GM19452 (cell line): Measurements from ENCODE around the gene JPT2.
"Not testable (repeated sequence)": the region's sequence is repeated elsewhere in the genome, so short reads cannot be mapped to it uniquely, and the experiment has no call there.

Experiments used
- ATAC-seq: cut with Tn5 transposase; IDR thresholded peaks from one replicate; pipeline ENCODE4 v1.9.1; 2021; ENCODE audit not compliant: unreplicated experiment

Gene JPT2

DNA sequence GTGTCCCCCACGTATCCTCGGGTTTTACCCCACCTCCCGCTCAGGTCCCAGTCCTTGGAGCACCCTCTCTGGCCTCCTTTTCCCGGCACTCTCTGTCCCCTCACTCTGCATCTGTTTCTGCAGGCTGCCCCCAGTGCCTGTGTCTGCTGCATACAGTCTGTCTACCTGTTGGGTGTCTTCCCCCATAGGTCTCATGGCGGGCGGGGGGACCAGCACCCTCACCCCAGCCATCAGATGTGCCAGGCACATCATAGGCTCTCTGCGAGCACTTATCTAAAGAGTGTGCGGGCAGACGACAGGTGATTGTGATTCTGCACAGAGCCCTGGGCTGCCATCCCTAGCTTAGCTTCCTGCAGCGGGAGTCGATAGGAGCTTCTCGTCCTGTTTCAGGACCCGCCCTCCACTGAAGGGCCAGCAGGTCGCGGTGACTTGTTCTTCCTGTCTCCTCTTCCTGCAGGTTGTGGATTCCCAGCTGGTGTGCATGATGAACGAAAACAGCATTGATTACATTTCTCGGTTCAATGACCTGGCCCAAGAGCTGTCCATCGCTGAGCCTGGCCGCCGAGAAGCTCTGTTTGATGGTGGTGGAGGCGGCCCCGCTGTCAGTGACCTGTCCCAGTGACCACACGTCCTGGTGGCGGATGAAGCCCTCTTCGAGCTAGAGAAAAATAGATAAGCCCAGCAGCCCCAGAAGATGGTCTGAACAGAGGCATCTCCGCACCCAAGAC lies 4.5 kb upstream of the JPT2 start:
- no peak for ATAC-seq

DNA sequence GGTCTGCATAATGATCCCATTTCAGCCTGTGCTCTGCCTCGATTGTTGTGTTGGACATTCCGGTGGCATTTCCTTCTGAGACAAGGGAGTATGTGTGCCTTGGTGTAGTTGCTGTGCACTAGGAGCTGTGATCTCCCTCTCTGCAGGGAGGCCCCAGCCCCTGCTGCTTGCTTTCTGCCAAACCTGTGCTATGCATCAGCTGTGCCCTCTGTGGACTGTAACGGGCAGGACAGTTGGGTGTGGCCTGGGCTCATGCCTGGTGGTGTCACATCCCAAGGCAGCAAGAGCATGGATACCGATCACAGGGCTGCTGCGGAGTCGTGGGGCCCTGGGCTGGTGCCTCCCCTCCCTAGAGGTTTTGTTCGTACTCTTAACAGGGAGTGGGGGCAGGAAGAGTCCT lies 3.8 kb upstream of the JPT2 start:
- no peak for ATAC-seq

DNA sequence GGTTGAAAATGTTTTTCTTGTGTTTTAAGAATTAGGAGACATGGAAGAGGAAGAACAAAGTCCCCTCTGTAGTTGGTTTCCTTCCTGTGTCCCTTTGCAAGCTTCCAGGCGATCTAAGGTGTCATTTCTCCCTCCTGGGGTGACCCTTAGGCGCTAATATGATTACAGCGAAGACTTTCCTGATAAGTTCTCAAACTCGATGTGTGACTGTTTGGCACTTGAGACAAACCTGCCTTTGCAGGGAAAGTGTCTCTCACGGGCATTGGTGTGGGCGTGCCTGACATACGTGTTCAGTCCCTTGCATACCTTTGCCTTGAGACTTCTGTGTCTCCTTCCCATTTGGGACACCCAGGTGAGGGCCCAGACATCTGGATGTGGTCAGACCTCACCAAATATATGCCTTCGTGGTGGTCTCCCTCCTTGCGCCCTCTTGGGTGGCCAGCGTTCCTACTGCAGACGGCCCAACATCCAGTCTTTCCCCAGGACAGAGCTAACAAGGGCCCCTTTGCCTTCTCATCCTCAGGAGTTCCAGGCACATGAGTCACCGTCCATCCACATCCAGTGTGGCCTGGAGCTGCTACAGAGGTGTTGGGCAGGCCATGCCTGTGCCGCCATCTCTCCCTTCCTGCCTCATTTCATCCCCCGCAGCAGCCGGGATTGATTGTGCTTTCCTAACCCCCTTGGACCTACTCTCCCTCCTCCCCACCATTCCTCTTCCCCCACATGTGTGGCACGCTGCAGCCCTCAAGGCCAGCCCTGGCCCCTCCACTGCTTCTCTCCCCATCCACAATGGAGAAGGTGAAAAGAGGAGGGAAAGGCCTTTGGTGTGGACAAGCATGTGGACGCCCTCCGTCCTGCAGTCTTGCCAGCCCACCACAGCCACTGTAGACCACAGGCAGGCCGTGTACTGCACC lies 3.1 kb upstream of the JPT2 start:
- ATAC-seq: no peak

DNA sequence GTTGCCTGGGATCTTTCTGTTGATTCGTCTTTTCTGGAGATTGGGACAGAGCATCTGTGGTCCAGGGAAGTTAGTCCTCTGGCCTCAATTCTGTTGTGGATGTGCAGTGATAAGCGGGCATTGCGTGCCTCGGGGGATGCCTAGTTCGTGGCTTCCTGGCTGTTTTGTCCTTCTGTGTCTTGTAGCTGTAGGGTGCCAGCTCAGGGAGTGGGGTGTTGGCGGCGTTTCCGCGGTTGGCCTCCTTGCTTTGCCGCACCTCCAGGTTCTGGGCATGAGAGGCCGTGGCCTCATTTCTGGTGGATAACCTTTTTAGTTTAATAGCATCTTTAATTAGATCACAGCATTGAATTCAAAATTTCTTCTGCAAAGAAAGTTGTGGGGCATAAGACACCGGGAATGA lies 1.4 kb upstream of the JPT2 start:
- ATAC-seq: no peak

DNA sequence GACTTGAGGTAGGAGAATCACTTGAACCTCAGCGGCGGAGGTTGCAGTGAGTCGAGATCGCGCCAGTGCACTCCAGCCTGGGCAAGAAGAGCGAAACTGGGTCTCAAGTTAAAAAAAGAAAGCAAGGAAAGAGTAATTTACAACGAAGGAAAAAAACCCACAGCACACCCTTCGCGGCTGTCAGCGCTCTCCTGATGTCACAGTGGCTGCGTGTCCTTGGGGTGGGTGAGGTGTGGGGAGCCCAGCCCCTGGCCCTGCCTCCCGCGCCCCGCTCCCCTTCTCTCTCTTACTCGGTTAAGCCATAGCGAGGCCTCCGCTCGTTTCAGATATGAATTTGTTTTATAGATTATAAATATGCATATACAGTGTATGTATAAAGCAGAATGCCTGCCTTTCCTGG lies 740 bp upstream of the JPT2 start:
- no peak for ATAC-seq

DNA sequence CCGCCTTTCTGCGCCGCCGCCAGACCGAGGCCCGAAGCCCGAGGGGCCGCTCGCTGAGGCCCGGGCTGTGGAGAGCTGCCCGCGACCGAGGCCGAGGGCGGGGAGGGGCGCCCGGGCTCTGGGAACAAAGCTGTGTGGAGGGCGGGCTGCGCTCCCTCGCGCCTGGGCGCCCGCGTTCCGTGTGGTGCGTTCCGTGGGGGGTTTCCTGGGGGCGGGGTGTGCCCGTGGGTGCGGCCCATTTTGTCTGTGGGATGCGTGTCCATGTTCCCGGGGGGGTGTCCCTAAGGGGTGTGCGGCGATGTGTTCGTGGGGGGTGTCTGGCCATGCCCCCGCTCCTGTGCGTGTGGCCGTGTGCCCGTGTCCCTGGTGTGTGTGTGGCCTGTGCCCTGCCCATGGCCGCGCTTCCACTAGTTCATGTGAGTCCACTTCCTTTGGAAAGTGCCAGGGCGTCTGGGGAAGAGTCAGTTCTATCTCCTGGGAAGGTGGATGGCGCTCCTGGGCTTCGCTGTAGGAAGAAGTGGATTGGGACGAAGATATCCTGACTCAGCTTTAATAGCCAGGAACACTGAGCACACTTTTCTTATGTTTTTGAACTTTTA lies 520 bp downstream of the JPT2 start:
- ATAC-seq: no peak

DNA sequence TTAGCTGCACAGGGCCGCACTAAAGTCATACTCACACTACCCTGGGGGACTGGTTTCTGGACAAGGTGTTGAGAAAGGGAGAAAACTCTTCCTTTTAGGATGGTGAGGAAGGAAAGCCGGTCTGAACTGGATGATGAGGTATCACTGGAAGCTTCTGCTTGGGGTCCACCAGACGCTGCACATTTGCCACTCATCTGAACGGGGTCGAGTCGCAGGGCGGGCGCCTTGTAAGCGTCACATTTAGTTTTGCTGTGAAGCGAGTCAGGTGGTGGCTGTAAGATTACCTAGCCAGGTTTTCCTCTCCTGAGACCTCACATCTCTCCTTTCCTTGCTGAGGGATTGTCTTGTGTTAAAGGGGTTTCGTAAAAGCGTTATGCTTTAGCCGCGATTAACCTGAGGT lies 2.3 kb downstream of the JPT2 start:
- ATAC-seq: no peak

DNA sequence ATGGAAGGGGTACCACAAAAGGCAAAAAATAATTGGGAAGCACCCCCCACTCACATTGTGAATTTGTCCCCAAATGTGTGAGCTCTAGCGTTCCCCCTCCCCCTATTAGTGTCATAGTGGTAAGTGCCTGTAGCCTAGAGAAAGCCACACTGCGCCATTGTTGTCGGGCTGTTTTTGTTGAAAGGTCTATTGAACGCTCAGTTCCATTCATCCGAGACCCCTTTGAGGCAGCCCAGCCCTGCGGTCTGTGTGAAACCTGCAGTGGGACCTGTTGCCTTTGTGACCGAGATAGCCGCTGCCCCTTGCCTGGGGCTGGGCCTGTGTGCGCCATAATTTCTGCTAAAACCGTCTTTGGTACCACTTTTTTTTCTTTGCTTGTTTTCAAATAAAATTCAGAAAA lies 3.0 kb downstream of the JPT2 start:
- ATAC-seq: no peak

DNA sequence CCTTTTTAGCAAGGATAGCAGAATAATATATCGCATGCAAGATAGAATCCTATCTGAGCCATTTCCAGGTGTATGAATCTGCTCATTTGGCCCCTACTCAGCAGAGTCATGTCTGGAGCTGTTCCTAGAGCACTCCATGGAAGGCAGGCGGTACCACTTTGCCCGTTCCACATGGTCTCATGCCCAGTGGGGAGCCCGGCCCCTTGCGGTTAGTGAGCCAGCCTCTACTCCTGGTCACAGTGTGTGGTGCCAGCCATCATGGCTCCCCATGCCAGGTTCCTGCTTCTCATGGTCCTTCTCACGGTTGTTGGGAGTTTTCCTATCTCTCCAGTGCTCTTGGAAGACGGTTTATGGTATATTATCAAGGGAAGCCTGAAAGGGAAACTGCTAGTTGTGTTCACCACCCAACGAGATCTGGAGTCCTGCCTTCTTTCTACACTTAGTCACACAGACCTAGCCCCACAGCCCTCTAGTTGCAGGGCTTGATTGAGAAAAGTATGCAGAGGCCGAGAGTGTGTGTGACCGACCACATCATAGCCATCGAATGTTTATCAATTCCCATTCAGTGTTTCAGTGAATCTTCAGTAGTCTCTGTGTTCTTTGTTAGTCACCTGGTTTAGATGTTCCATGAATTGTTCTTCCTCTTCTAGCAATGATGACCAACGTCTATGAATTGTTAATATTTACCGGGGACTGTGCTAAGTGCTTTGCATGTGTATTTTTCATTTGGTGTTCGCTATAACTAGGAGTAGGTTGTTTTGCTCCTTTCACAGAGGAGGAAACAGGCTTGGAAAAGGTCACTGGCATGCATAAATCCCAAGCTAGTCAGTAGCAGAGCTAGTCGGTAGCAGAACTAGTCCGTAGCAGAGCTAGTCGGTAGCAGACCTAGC lies 9.6 kb downstream of the JPT2 start:
- no peak for ATAC-seq

DNA sequence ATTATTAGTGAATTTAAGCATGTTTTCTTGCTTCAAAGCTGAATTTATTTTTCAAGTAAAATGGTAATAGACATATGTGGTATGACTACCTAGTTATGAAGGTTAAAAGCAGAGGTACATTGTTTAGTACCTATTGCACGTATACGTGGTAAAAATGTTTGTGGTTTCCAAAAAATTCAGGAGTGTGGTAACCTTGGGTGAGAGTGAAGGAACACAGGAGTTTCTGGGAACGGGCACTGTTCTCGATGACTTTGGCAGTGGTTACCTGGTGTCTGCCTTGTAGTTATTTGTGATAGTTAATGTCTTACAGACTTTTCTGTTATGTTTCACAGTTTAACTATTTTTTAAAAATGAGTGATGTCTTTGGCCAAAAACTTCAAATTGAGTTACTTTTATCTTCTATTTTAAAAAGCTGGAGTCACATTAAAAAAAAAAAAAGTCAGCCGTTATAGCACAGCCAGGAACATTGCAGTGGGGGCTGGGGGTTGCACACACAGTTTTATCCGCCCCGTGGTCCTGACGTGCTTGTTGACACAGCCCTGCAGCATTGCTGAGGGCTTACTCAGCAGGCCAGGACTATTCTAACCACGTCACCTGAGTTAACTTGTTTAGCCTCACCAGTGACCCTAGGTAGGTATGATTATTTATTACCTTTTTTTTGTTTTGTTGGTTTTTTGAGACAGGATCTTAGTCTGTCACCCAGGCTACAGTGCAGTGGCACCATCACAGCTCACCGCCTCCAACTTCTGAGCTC lies 10.9 kb downstream of the JPT2 start:
- ATAC-seq: no peak

DNA sequence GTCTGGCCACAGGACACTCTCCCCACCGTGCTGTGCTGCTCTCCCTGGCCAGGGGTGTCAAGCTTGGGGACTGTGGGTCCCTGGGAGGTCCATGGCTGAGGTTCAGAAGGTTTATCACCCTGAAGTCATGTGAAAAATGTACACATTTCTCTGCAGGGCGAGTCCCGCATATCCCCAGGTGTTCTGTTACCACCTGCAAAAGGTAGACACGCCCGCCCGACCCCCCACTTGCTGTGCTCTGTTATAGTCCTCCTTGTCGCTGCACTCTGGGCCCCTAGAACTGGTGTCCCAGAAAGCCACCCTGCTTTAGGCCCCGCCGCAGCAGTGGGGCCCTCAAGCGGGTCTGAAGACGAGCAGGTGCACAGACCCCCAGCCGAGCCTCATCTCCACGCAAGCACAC lies 11.8 kb downstream of the JPT2 start:
- no peak for ATAC-seq

DNA sequence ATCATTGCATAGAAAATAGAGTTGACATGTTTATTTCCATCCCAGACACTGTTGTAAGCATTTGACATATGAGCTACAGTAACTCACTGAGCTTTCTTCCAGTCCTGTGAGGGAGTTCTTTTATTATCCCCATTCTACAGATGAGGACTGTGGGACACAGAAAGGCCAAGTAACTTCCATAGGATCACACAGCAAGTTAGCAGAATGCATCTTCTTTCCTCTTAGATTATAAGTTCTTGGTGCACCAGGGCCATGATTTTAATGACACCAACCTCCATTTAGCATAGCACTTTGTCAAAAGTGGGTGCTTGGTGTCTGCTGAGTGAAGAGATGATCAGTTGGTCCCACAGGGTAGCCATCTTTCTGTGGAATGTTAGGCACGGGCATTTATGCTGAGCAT lies 12.7 kb downstream of the JPT2 start:
- no peak for ATAC-seq

DNA sequence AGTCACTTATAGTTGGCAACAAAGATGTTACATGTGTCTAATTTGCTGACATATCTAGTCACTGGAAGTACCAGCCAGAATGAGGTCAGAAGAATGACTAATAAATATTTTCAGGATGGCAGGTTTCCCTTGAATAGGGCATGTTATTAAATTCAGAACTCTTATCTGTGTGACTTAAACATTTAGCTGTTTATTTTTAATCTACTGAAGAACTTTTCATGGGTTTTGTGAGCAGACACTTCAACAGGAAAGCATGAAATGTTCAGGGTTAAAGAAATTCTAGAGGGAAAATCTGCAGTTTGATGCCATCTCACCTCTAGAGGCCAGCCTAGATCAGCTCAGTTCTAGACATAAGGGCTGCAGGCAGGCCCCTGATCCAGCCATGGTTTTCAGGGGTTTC lies 13.2 kb downstream of the JPT2 start:
- ATAC-seq: no peak

DNA sequence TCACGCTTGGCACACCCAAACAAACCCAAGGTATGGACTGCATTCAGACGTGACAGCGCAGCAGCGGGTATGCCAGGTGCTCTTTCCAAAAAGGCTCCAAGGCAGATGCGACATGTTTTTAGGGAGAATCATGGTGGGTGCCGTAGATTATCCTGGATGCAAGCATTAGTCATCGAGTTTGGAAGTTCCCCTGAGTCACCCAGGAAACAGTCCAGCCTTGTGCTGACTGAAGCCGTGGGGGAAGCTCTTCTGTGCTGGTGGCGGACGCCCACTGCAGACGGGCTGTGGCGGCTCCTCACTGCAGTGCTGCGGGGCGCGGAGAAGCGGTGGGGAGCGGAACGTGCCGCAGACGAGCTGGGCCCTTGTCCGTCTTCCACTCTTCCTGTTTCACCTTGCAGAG lies 13.9 kb downstream of the JPT2 start:
- ATAC-seq: no peak

DNA sequence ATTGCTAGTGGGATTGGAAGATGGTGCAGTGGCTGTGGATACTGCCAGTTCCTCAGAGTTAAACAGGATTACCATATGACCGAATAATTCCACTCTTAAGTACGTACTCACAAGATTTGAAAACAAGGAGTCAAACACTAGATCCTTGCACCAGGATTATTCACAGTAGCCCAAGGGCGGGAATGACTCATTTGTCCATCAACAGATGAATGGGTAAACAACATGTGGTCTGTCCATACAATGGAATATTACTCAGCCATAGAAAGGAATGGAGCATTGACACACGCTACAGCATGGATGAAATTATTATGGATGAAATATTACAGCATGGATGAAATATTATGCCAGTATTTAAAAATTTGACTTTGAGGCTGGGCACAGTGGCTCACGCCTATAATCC lies 18.8 kb downstream of the JPT2 start:
- ATAC-seq: no peak

DNA sequence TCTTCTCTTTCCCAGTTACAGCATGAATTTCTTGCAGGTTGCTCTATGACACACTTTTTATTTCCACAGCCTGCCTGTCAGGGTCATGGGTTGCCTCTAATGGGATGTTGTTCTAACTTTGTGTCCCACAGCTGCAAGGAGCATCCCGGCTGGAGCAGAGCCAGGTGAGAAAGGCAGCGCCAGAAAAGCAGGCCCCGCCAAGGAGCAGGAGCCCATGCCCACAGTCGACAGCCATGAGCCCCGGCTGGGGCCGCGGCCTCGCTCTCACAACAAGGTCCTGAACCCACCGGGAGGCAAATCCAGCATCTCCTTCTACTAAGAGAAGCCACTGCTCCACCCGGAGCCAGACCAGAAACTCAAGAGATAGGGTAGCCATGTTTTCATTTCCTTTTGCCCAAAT lies 20.6 kb downstream of the JPT2 start:
- no peak for ATAC-seq

DNA sequence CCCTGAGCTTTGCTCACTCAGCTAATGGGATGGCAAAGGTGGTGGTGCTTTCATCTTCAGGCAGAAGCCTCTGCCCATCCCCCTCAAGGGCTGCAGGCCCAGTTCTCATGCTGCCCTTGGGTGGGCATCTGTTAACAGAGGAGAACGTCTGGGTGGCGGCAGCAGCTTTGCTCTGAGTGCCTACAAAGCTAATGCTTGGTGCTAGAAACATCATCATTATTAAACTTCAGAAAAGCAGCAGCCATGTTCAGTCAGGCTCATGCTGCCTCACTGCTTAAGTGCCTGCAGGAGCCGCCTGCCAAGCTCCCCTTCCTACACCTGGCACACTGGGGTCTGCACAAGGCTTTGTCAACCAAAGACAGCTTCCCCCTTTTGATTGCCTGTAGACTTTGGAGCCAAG lies 22.2 kb downstream of the JPT2 start:
- ATAC-seq: no peak

DNA sequence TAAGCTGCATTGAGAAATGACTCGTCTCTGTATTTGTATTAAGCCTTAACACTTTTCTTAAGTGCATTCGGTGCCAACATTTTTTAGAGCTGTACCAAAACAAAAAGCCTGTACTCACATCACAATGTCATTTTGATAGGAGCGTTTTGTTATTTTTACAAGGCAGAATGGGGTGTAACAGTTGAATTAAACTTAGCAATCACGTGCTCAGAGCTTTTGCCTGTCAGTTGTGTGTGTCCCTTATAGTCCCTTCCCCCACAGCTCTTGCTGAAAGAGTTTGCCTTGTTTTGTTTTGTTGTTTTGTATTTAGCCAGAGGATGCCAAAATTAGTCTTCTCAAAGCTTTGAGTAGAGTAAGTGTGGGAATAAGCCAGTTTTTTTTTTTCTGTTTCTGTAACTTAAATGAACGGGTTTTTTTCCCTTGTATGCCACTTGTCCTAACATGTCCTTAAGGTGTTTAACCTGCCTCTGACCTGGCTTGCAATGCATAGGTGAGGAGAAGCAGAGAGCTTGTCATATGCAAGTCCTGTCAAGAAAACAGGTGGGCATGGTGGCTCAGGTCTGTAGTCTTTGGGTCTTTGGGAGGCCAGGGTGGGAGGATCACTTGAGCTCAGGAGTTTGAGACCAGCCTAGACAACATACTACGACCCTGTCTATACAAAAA lies 23.3 kb downstream of the JPT2 start:
- ATAC-seq: no peak

DNA sequence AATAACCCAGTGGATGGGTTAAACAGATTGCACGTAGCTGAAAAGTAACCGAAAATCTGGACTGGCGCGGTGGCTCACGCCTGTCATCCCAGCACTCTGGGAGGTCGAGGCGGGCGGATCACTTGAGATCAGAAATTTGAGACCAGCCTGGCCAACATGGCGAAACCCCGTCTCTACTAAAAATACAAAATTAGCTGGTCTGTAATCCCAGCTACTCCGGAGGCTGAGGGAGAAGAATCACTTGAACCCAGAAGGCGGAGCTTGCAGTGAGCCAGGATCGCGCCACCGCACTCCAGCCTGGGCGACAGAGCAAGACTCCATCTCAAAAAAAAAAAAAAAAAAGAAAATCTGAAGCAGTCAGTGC lies 27.2 kb downstream of the JPT2 start:
- not testable (repeated sequence) for ATAC-seq
